ENCODE results near the gene CEP112.

Gene CEP112

GRCh38 chr17:65698381-65699061, 493.4 kb downstream of the CEP112 start:
- no peak for TF ChIP-seq CTCF (IDR thresholded peaks at IDR 0.05; ENCODE audit: insufficient read depth, missing control alignments)
- DNase-seq (ENCODE audit: insufficient read length, low spot score) (no peak), FAIRE-seq (no peak)

GRCh38 chr17:65697661-65698060, 494.3 kb downstream of the CEP112 start:
- FAIRE-seq (no peak), DNase-seq (ENCODE audit: insufficient read length, low spot score) (no peak)
- no peak for TF ChIP-seq CTCF (IDR thresholded peaks at IDR 0.05; ENCODE audit: insufficient read depth, missing control alignments)

GRCh38 chr17:65696739-65697394, 495.1 kb downstream of the CEP112 start:
- no peak for FAIRE-seq
- DNase-seq (ENCODE audit: insufficient read length, low spot score): no peak
- TF ChIP-seq CTCF (IDR thresholded peaks at IDR 0.05; ENCODE audit: insufficient read depth, missing control alignments): no peak

- no peak for DNase-seq (ENCODE audit: insufficient read length, low spot score)
- FAIRE-seq: no peak
- no peak for TF ChIP-seq CTCF (IDR thresholded peaks at IDR 0.05; ENCODE audit: insufficient read depth, missing control alignments)
These were observed 497.3 kb downstream of the CEP112 start for GRCh38 chr17:65694601-65695000.

- no peak for DNase-seq (ENCODE audit: insufficient read length, low spot score)
- TF ChIP-seq CTCF (IDR thresholded peaks at IDR 0.05; ENCODE audit: insufficient read depth, missing control alignments): no peak
- no peak for FAIRE-seq
These were observed 501.2 kb downstream of the CEP112 start for GRCh38 chr17:65690626-65691310.

- DNase-seq (ENCODE audit: insufficient read length, low spot score) (no peak), FAIRE-seq (no peak)
- TF ChIP-seq CTCF (IDR thresholded peaks at IDR 0.05; ENCODE audit: insufficient read depth, missing control alignments): no peak
These were observed 503.6 kb downstream of the CEP112 start for GRCh38 chr17:65688307-65688706.

- FAIRE-seq: no peak
- TF ChIP-seq CTCF (IDR thresholded peaks at IDR 0.05; ENCODE audit: insufficient read depth, missing control alignments): no peak
- no peak for DNase-seq (ENCODE audit: insufficient read length, low spot score)
These were observed 506.8 kb downstream of the CEP112 start for GRCh38 chr17:65685110-65685509.
